H1 (cell line): Measurements from ENCODE around the gene HHIPL2. TPM values are rescaled to one million over a fixed set of nuclear protein-coding genes. Genes with fewer than 3 reads are reported as not detected.

Source experiments
- CTCF ChIA-PET: fragments of 300-600 bp; sonication (Branson Sonifier 250); formaldehyde crosslinking; loops from one replicate; lab custom pipeline; 2021; ENCODE audit not compliant: partially characterized antibody; lab: Charles Lee
- POLR2A ChIA-PET: fragments of 300-600 bp; sonication (Branson Sonifier 250); formaldehyde crosslinking; loops from one replicate; lab custom pipeline; 2021; ENCODE audit warnings: inconsistent platforms; ENCODE audit not compliant: partially characterized antibody; lab: Charles Lee
- DNase-seq, 2 experiments: peaks; one replicate each; pipeline versions ENCODE4 v3.0.0 to v3.0.0-alpha.2; 2010 to 2022; ENCODE audit warnings: low spot score in 2 of 2, low read depth in 1 of 2, mixed read lengths in 1 of 2
- FAIRE-seq: peaks from 2 replicates; lab custom pipeline; 2011; peaks lifted over from hg19 to GRCh38; lab: Jason Lieb, UNC
- H2AFZ ChIP-seq: 2 replicates; pipeline ENCODE4 v1.8.1; 2012; ENCODE audit warnings: low read length, inconsistent platforms
- H2AK5ac ChIP-seq: 2 replicates; pipeline ENCODE4 v1.6.1; 2013; ENCODE audit warnings: low read depth, low read length
- H2BK120ac ChIP-seq: replicated peaks from 2 replicates; pipeline ENCODE3; 2013; ENCODE audit warnings: low read depth, low read length, inconsistent platforms
- H2BK12ac ChIP-seq: 2 replicates; pipeline ENCODE4 v1.6.1; 2013; ENCODE audit warnings: low read depth, low read length
- H2BK15ac ChIP-seq: 2 replicates; pipeline ENCODE4 v1.6.1; 2013; ENCODE audit warnings: low read length
- H2BK20ac ChIP-seq: 2 replicates; pipeline ENCODE4 v1.6.1; 2013; ENCODE audit warnings: low read length
- H2BK5ac ChIP-seq: 2 replicates; pipeline ENCODE4 v1.6.1; 2013; ENCODE audit warnings: low read depth, low read length
- H3K14ac ChIP-seq: 2 replicates; pipeline ENCODE4 v1.6.1; 2013; ENCODE audit warnings: inconsistent platforms; ENCODE audit not compliant: insufficient read length
- H3K18ac ChIP-seq: 2 replicates; pipeline ENCODE4 v1.6.1; 2013; ENCODE audit warnings: low read length; ENCODE audit errors: extremely low read depth
- H3K23ac ChIP-seq: 2 replicates; pipeline ENCODE4 v1.6.1; 2013; ENCODE audit warnings: inconsistent platforms; ENCODE audit not compliant: insufficient read length
- H3K23me2 ChIP-seq: 2 replicates; pipeline ENCODE4 v1.6.1; 2013; ENCODE audit warnings: low read depth, low read length
- H3K27ac ChIP-seq: 2 replicates; pipeline ENCODE4 v1.6.1; 2011; ENCODE audit warnings: low read depth, low read length, inconsistent platforms
- H3K27me3 ChIP-seq, 4 experiments: replicated peaks in 1 of 4; 1 replicate in 1 of 4; 2 replicates in 3 of 4; pipeline versions ENCODE4 v1.6.1 to v1.8.1; 2011 to 2013; ENCODE audit warnings: low read length in 3 of 4, mild to moderate bottlenecking in 3 of 4, inconsistent platforms in 2 of 4, mixed read lengths in 2 of 4, moderate library complexity in 1 of 4; ENCODE audit not compliant: control insufficient read depth in 3 of 4, insufficient read depth in 3 of 4; ENCODE audit errors: extremely low read depth in 1 of 4
- H3K36me3 ChIP-seq, 4 experiments: 2 replicates each; pipeline versions ENCODE4 v1.6.1 to v1.8.1; 2011 to 2013; ENCODE audit warnings: mild to moderate bottlenecking in 4 of 4, low read length in 3 of 4, moderate library complexity in 2 of 4, control low read depth in 1 of 4, inconsistent platforms in 1 of 4; ENCODE audit not compliant: insufficient read depth in 4 of 4, control insufficient read depth in 2 of 4
- H3K4ac ChIP-seq: replicated peaks from 2 replicates; pipeline ENCODE3; 2013; ENCODE audit warnings: low read length, low read depth, mixed read lengths, inconsistent platforms; ENCODE audit not compliant: insufficient read length
- H3K4me1 ChIP-seq, 4 experiments: replicated peaks in 1 of 4; 1 replicate in 1 of 4; 2 replicates in 3 of 4; pipeline versions ENCODE4 v1.6.1 to v1.8.1; 2011 to 2013; ENCODE audit warnings: low read length in 3 of 4, inconsistent platforms in 2 of 4, mixed read lengths in 1 of 4; ENCODE audit not compliant: insufficient read depth in 4 of 4, control insufficient read depth in 3 of 4
- H3K4me2 ChIP-seq, 2 experiments: 2 replicates each; pipeline versions ENCODE4 v1.6.1 to v1.8.1; 2011 to 2013; ENCODE audit warnings: low read depth in 2 of 2, low read length in 2 of 2, control low read depth in 1 of 2, inconsistent platforms in 1 of 2, mild to moderate bottlenecking in 1 of 2; ENCODE audit not compliant: insufficient read depth in 1 of 2
- H3K4me3 ChIP-seq, 4 experiments: fragments of 200-600, 300-600 bp in 1 of 4; sonication (generic), shearing (Covaris generic), sonication (Bioruptor Twin) in 1 of 4; 2 replicates each; pipeline versions ENCODE4 v1.5.1 to v1.8.1; 2011 to 2016; ENCODE audit warnings: low read length in 4 of 4, low read depth in 3 of 4, control low read depth in 2 of 4, inconsistent platforms in 2 of 4, mild to moderate bottlenecking in 2 of 4, mixed read lengths in 1 of 4, moderate library complexity in 1 of 4; ENCODE audit not compliant: insufficient read depth in 2 of 4; ENCODE audit errors: extremely low read depth in 1 of 4
- H3K56ac ChIP-seq: replicated peaks from 2 replicates; pipeline ENCODE3; 2013; ENCODE audit warnings: low read depth, mild to moderate bottlenecking, mixed read lengths, low read length, inconsistent platforms; ENCODE audit not compliant: insufficient read length
- H3K79me1 ChIP-seq: 2 replicates; pipeline ENCODE4 v1.6.1; 2013; ENCODE audit warnings: low read depth, low read length, control low read depth
- H3K79me2 ChIP-seq, 2 experiments: 2 replicates each; pipeline versions ENCODE4 v1.6.1 to v1.8.1; 2012 to 2013; ENCODE audit warnings: low read length in 2 of 2, mild to moderate bottlenecking in 2 of 2, inconsistent platforms in 1 of 2; ENCODE audit not compliant: insufficient read depth in 2 of 2, control insufficient read depth in 1 of 2
- H3K9ac ChIP-seq, 4 experiments: replicated peaks in 1 of 4; 1 replicate in 1 of 4; 2 replicates in 3 of 4; pipeline versions ENCODE4 v1.6.1 to v1.8.1; 2011 to 2013; ENCODE audit warnings: low read depth in 3 of 4, low read length in 3 of 4, control low read depth in 2 of 4, mild to moderate bottlenecking in 2 of 4, moderate library complexity in 2 of 4, inconsistent platforms in 1 of 4; ENCODE audit errors: extremely low read depth in 1 of 4
- H3K9me3 ChIP-seq, 2 experiments: 2 replicates each; pipeline versions ENCODE4 v1.6.1 to v1.8.1; 2012 to 2013; ENCODE audit warnings: mild to moderate bottlenecking in 2 of 2, moderate library complexity in 2 of 2, control low read depth in 1 of 2, inconsistent platforms in 1 of 2, low read depth in 1 of 2, low read length in 1 of 2, mixed read lengths in 1 of 2; ENCODE audit not compliant: insufficient read depth in 2 of 2
- H4K20me1 ChIP-seq, 2 experiments: replicated peaks in 1 of 2; 2 replicates each; pipeline versions ENCODE3 to v1.8.1; 2011 to 2013; ENCODE audit warnings: inconsistent platforms in 2 of 2, low read length in 2 of 2, mild to moderate bottlenecking in 1 of 2; ENCODE audit not compliant: insufficient read depth in 2 of 2, control insufficient read depth in 1 of 2
- H4K5ac ChIP-seq: 2 replicates; pipeline ENCODE4 v1.6.1; 2013; ENCODE audit warnings: low read length, low read depth, mixed read lengths, inconsistent platforms; ENCODE audit not compliant: insufficient read length
- H4K8ac ChIP-seq: 2 replicates; pipeline ENCODE4 v1.8.0; 2013; ENCODE audit warnings: mild to moderate bottlenecking, moderate library complexity, low read length, inconsistent platforms; ENCODE audit not compliant: insufficient read depth; ENCODE audit errors: extremely low read depth
- H4K91ac ChIP-seq: replicated peaks from 2 replicates; pipeline ENCODE3; 2013; ENCODE audit warnings: low read length, mixed read lengths, inconsistent platforms; ENCODE audit not compliant: insufficient read length
- CBX8 ChIP-seq: fragments of 300-800, 300-1000 bp; sonication (generic); IDR thresholded peaks from 2 replicates; pipeline ENCODE4 v1.7.1; 2016; ENCODE audit warnings: low read depth, low read length, borderline replicate concordance
- JUND ChIP-seq: IDR thresholded peaks from 2 replicates; pipeline ENCODE4 v1.6.1; 2011; ENCODE audit warnings: mild to moderate bottlenecking, improper control_type of control experiment, low read length
- KDM4A ChIP-seq: IDR thresholded peaks from one replicate; pipeline ENCODE4 v1.7.1; 2012; ENCODE audit warnings: low read depth, mild to moderate bottlenecking, moderate library complexity, low read length, inconsistent platforms; ENCODE audit not compliant: severe bottlenecking
- SAP30 ChIP-seq: fragments of 300-600 bp; sonication (generic); IDR thresholded peaks from 2 replicates; pipeline ENCODE4 v1.7.1; 2012; ENCODE audit warnings: low read length, moderate library complexity, mild to moderate bottlenecking, inconsistent platforms; ENCODE audit not compliant: insufficient read depth, insufficient replicate concordance
- TAF1 ChIP-seq: IDR thresholded peaks from 2 replicates; pipeline ENCODE4 v1.6.1; 2011; ENCODE audit warnings: mild to moderate bottlenecking, low read depth, low read length
- WGBS, 2 experiments: shearing (Covaris generic) in 1 of 2; methylation state at CpG; one replicate each; pipeline versions ENCODE4 v1.1.6 to v1.1.7; 2013 to 2015; ENCODE audit warnings: low lambda C conversion rate in 2 of 2, mixed read lengths in 2 of 2, inconsistent platforms in 1 of 2, low coverage in 1 of 2, missing lambda C conversion rate in 1 of 2; ENCODE audit not compliant: insufficient replicate concordance in 2 of 2, insufficient coverage in 1 of 2, insufficient read length in 1 of 2; ENCODE audit errors: extremely low coverage in 1 of 2, missing lambda C conversion rate in 1 of 2; 5-methylcytosine and 5-hydroxymethylcytosine counted together
- polyA plus RNA-seq, 7 experiments: library from polyadenylated mRNA; depleted of rRNA in 3 of 7; stranded (reverse) in 5 of 7; unstranded in 2 of 7; fragments of >200 nt in 5 of 7; fragments of 200-250 nt in 2 of 7; gene quantifications; 1 replicate in 5 of 7; 2 replicates in 1 of 7; 4 replicates in 1 of 7; pipeline versions ENCODE4 v1.2.1 to v1.2.3, GENCODE V29; 2011 to 2013; ENCODE audit warnings: missing spikeins in 2 of 7, mixed read lengths in 2 of 7
- total RNA-seq: library from RNA; stranded (reverse); fragmentation: NEBNext Ultra II Directional; extraction: Animal tissue kit (Norgen Biotek cat#: 25700); gene quantifications from 2 replicates; pipeline ENCODE4 v1.2.1, GENCODE V29; 2021

Gene HHIPL2
- total and polyA plus RNA-seq, 2 of the 8 experiments (the other 6 are each of a cell fraction or from before 2014, with no cell fraction given): 0.08 TPM; not detected in 1

GRCh38 chr1:222525951-222526350, 22.0 kb downstream of the HHIPL2 start:
- H3K56ac ChIP-seq: no peak overlapping the region
- FAIRE-seq (no peak), DNase-seq (no peak)
- no peak overlapping the region for H2BK5ac ChIP-seq
- peaks cover 0 to 1% (median 0%) of the 10 kb centered on the region in 4 experiments; a peak in 1 of 7 replicates for H3K27me3 ChIP-seq
- CTCF ChIA-PET: interaction anchor here (0.7 kb wide), 1 partner anchor 21 kb away, joined by 3 read pairs; no protein-coding TSS in a partner anchor
- H2BK15ac ChIP-seq: no peak overlapping the region
- H3K4me3 ChIP-seq: no peak overlapping the region
- no peak overlapping the region; the same call in 1 of the 2 replicates for H2AK5ac ChIP-seq
- POLR2A ChIA-PET: interaction anchor here (0.7 kb wide), 1 partner anchor 33 kb away, joined by 3 read pairs; no protein-coding TSS in a partner anchor
- no peak overlapping the region for H4K5ac ChIP-seq
- no peak overlapping the region for H3K4me2 ChIP-seq
- H3K4me1 ChIP-seq: no peaks in the 10 kb centered on the region
- no peak overlapping the region for H2AFZ ChIP-seq
- H3K18ac ChIP-seq: no peak overlapping the region
- H2BK120ac ChIP-seq: no peak overlapping the region
- no peak overlapping the region for H3K27ac ChIP-seq
- H3K36me3 ChIP-seq: no peaks in the 10 kb centered on the region
- 85% methylated on average over 2 of the region's 2 CpGs; no CpG with 5 or more reads in 1 of the 2 experiments for WGBS, 2 experiments
- no peak overlapping the region for H3K23ac ChIP-seq
- no peak overlapping the region for H3K9ac ChIP-seq
- no peak overlapping the region for H3K4ac ChIP-seq
- no peaks in the 10 kb centered on the region; the same call in 1 of the 2 replicates for H3K23me2 ChIP-seq
- H3K9me3 ChIP-seq: no peaks in the 10 kb centered on the region
- H3K79me1 ChIP-seq: no peaks in the 10 kb centered on the region
- no peak overlapping the region for H3K14ac ChIP-seq
- no peak overlapping the region for H2BK20ac ChIP-seq
- no peak for TF ChIP-seq JUND
- no peak for TF ChIP-seq CBX8
- TF ChIP-seq TAF1: no peak
- TF ChIP-seq SAP30: no peak
- no peak for TF ChIP-seq KDM4A
- TF ChIP-seq, all 59 proteins: peak for 0
- Histone ChIP-seq H4K20me1 (no peaks in the 10 kb centered on the region), H2BK12ac (no peak overlapping the region), H3K79me2 (no peaks in the 10 kb centered on the region), H4K8ac (no peak overlapping the region), H4K91ac (no peak overlapping the region)
